M059J (cell line): ENCODE results near the gene ZNF182. TPM values are rescaled to one million over a fixed set of nuclear protein-coding genes. Genes with fewer than 3 reads are reported as not detected.
A peak's percentile ranks its signal among the peaks of the same experiment; 100 is the strongest.
"Not testable (repeated sequence)": the region's sequence is repeated elsewhere in the genome, so short reads cannot be mapped to it uniquely, and the experiment has no call there.

Experiments used
- DNase-seq: peaks from one replicate; pipeline ENCODE4 v3.0.0-alpha.2; 2012; ENCODE audit warnings: low read depth
- total RNA-seq: library from RNA; depleted of rRNA; stranded (reverse); fragments of >200 nt; shearing (Covaris generic); gene quantifications from 2 replicates; pipeline ENCODE4 v1.2.3, GENCODE V29; 2014; rRNA removed

Gene ZNF182
- 4.1 and 5.7 TPM in 2 replicates for total RNA-seq

DNA sequence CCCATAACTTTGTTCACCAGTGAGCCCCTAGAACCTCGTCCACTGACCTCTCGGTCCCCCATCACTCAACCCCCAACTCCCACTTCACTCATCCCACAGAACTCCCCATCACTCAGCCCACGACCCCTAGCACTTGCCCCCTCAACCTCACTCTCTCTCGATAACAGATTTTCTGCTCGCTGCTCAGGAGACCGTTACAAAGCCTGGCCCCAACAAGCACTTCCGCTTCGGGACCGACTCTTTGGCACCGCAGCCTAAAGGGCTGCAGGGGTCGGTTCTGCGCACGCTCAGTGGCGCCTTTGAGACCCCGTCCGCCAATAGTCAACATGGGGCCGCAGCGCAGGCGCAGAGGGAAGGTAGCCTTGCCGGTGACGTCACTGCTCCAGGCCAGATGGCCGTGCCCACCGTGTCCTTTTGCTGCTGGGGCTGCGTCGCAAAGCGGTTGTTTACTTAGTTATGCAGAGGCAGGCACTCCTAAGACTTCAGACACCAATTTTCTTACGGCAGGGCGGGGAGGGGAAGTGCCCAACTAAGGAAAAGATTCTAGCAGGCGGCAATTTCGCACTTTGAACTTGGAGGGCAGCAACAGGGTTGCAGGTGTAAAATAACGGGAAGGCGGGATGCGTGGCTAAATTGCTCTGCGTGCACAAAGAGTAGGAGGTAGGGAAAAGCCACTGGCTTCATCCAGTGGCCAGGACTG is at the start of gene ZNF182:
Gene ZNF182 (minus strand): TSS at position 232 of the 700 bp plus-strand sequence. CDS start 1,380 bp downstream, outside the sequence.
- DNase-seq = peak; percentile 92

- no peak for DNase-seq
Observed at GRCh38 chrX:48046846-48047245, 43.1 kb upstream of the ZNF182 start.

DNA sequence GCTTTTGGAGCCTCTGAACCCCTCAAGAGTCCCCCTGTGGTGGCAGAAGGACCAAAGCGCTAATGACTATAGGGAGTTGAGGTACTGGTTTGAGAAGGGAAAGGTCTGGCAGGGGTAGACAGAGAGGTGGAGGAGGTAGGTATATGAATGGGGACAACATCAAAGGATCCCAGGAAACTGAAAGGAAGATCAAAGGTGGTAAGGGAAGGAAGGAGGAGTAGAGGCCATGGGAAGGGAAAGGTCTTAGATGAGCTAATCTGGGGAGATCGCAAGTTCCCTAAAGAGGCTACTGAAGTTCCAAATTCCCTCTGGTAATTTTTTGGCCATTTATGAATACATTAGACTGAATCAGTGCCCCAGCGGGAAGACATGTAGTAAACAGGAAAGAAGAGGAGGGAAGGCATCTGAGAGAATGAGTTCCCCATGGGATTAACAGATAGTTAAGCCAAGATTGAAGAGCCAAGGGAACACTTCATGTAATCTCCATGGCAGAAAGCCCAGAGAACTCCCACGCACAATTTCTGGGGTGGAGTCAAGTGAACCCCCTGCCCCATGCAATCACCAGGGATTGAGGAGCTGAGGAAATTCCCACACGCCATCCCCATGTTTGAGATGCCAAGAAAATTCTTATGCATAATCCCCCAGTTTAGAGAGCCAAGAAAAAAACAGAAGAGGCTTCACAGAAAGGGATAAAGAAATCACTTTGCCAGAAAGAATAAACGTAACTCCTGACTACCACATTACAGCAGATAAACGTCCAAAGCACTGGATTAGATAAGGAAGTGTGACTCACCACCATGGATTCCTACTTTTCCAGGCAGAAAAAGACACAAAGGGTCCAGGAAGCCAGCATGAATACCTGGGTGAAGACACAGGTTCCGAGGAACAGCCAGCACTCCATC is 41.9 kb upstream of the ZNF182 start:
- DNase-seq = peak; percentile 79

DNA sequence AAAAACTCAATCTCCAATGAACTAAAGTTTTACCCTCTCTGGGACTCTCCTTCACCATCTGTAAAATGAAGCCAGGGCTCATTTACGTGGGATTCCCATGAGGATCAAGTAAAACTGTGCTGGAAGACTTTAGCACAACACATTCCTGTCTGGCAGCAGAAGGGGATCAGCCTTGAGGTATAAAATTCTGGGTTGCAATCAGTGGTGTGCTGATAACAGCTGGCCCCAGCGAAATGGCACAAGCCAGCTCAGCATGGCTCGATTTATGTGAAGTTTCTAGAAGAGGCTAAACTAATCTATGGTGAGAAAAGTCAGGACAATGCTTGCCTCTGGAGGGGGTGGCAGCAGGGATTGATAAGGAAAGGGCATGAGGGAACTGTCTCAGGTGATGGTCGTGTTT is 39.3 kb upstream of the ZNF182 start:
- no peak for DNase-seq

DNA sequence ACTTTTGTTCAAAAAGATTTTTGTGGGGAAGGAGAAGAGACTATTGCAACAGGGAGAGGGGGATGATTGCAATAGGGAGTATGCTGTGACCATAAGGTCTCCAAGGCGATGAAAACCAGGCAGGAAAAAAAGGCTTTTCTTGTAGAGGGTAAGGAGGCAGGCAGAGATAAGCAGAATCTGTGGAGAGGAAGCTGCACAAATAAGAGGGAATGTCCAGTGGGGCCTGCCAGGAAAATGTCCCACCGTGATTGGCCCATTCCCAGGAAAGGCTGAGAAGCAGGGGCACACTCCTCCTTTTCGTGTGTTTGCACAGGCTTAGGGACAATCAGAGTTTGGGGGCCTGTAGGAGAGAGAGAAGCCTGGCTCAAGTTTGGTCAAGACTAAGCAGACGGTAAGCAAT is 32.1 kb upstream of the ZNF182 start:
- no peak for DNase-seq

GRCh38 chrX:48030641-48031173 is 26.9 kb upstream of the ZNF182 start:
- not testable (repeated sequence) for DNase-seq

GRCh38 chrX:48030237-48030636 is 26.4 kb upstream of the ZNF182 start:
- DNase-seq = no peak

DNA sequence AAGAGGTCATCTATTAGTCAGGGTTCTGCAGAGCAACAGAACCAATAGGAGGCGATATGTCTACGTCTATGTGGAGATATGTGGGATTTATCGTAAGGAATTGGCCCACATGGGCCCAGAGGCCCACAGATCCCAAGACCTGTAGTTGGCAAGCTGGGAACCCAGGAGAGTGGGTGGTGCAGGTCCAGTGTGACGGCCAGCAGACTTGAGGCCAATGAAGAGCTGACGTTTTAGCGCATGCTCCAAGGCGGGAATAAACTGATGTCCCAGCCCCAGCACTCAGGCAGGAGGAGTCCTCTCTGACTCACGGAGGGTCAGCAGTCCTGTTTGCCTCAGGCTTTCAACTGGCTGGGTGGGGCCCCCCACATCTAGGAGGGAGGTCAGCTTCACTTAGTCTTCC is 24.3 kb upstream of the ZNF182 start:
- no peak for DNase-seq

- not testable (repeated sequence) for DNase-seq
Observed at GRCh38 chrX:48027545-48027944, 23.8 kb upstream of the ZNF182 start.

DNA sequence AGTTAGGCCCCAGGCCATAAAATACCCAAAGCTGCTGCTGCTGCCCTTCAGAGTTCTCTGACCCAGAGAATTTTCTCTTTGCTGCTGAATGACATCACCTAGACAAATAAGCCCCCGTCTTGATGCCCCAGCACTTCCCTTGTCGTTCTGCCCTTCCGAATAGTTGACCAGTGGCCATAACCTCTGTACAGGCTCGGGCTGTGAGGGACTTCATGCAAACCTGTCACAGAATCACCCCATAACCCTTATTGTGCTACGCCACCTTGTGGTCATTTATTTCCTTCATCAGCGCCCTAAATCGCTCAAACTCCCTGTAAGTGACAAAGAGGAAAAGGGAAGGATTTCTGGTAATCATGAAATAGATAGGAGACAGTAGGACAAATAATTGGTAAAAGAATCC is 21.8 kb upstream of the ZNF182 start:
- DNase-seq = peak; percentile 69

- no peak for DNase-seq
Observed at GRCh38 chrX:48022738-48023137, 18.9 kb upstream of the ZNF182 start.

- no peak for DNase-seq
Observed at GRCh38 chrX:48022100-48022499, 18.3 kb upstream of the ZNF182 start.

DNA sequence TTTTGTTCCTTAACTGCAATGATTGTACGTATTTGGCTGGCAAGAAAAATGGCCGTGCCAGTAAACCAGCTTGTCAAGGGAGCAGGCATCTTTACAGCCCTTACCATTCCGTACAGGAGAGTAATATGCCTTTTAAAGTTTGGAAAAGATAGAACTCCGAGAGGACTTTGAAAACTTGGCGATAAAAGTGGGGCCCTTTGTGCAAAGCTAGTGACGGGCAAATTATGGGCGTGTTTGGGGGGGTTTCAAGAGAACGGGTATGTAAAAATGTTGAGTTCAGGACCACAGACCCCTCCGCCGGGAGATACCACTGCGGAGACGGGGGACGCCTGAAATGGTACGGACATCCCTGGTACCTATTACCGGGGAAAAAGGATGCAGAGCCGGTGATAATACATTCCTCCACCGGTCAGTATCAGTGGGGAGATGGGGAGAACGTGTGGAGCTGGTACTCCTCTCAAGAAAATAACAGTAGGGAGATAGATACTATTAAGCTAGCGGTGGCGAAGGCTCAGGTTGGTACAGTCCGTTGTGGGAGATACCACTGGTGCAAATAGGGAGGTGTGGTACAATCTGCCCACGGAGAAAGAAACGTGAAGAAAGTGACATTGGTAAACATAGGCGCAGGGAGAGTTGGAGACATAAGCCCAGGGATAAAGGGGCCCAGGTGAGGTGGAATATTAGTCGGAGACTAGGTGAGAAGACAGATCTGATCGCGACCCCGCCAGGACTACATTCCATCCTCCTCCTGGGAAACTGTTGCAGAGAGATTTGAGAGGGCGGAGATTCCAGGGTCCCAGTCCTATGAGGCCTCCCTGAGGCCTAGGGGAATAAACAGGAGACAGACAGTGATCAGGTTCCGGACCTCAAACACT is 17.5 kb upstream of the ZNF182 start:
- DNase-seq = peak; percentile 69

- not testable (repeated sequence) for DNase-seq
Observed at GRCh38 chrX:48020472-48020871, 16.7 kb upstream of the ZNF182 start.

- not testable (repeated sequence) for DNase-seq
Observed at GRCh38 chrX:48019892-48020291, 16.1 kb upstream of the ZNF182 start.

DNA sequence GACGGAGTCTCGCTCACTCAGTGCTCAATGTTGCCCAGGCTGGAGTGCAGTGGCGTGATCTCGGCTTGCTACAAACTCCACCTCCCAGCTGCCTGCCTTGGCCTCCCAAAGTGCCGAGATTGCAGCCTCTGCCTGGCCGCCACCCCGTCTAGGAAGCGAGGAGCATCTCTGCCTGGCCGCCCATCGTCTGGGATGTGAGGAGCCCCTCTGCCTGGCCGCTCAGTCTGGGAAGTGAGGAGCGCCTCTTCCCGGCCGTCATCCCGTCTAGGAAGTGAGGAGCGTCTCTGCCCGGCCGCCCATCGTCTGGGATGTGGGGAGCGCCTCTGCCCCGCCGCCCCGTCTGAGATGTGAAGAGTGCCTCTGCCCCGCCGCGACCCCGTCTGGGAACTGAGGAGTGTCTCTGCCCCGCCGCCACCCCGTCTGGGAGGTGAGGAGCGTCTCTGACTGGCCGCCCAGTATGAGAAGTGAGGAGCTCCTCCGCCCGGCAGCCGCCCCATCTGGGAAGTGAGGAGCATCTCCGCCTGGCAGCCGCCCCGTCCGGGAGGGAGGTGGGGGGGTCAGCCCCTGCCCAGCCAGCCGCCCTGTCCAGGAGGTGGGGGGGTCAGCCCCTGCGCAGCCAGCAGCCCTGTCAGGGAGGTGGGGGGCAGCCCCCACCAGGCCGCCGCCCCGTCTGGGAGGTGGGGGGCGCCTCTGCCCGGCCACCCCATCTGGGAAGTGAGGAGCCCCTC is 13.0 kb upstream of the ZNF182 start:
- DNase-seq = not testable (repeated sequence)

GRCh38 chrX:48009445-48009960 is 5.7 kb upstream of the ZNF182 start:
- DNase-seq = not testable (repeated sequence)

DNA sequence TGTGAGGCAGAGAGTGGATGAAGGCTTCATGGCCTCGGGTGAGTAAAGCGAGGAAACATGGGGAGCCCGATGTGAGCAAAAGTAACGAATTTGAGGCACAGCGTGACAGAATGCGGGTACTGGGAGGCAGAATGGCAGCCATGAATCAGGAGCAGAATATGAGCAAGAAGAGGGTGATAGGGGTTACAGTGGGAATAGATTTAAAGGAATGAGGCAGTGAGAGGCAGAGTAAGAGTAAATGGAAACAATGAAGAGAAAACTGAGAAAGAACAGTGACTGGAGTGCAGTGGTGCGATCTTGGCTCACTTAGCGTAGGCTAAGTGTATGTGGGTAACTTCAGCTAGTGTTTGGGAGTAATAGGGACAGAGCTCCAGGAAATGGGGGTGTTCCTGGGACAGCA is 2.9 kb upstream of the ZNF182 start, which contains the start of gene SPACA5:
Gene SPACA5 (plus strand): TSS at position 301 of the 400 bp plus-strand sequence. CDS start 815 bp downstream, outside the sequence.
- not testable (repeated sequence) for DNase-seq

DNA sequence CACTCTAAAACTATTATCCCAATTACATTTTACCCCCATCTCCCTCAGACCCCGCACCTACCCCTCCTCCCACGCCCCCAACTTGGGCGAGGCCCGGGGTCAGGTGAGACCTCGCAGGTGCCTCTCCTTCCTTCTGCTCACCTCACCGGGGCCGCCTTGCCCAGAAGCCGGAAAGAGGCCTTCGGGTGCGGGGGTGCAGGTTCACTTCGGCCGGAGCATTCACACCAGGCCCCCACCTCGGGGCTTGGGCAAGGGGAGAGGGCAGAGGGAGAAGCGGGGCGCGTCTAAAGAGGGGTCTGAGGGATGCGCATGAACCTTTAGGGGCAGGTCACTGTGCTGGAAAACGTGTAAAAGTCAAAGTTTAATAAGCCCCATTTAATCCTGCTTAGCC is 427 bp downstream of the ZNF182 start:
- DNase-seq = no peak

- DNase-seq = no peak
Observed at GRCh38 chrX:48002929-48003328, 860 bp downstream of the ZNF182 start.
